Stomach (tissue), 9 donors: Measurements from ENCODE around the gene HOMER3. TPM values are rescaled to one million over a fixed set of nuclear protein-coding genes. Genes with fewer than 3 reads are reported as not detected.

ENCODE experiments used
- DNase-seq, 2 donors: peaks; one replicate each; pipeline versions ENCODE4 v3.0.0 to v3.0.0-alpha.2; 2013 to 2019
- H3K27ac ChIP-seq, 5 donors: fragments of 200-600 bp in 4 of 5; sonication (generic) in 4 of 5; one replicate each; pipeline ENCODE4 v1.5.1; 2013 to 2019; ENCODE audit warnings: mild to moderate bottlenecking in 1 of 5, moderate library complexity in 1 of 5
- H3K27me3 ChIP-seq, 3 donors: fragments of 200-600 bp; sonication (generic); one replicate each; pipeline ENCODE4 v1.5.1; 2017 to 2019; ENCODE audit warnings: mixed run types in 1 of 3
- H3K36me3 ChIP-seq, 4 donors: fragments of 200-600 bp; sonication (generic); 1 replicate in 3 of 4; 2 replicates in 1 of 4; pipeline ENCODE4 v1.5.1; 2016 to 2019
- H3K4me1 ChIP-seq, 4 donors: fragments of 200-600 bp; sonication (generic); one replicate each; pipeline ENCODE4 v1.5.1; 2016 to 2019
- H3K4me3 ChIP-seq, 4 donors: fragments of 200-600 bp; sonication (generic) in 3 of 4; one replicate each; pipeline ENCODE4 v1.5.1; 2016 to 2019; ENCODE audit warnings: mild to moderate bottlenecking in 1 of 4
- H3K9me3 ChIP-seq, 4 donors: fragments of 200-600 bp; sonication (generic); one replicate each; pipeline ENCODE4 v1.5.1; 2016 to 2019
- EP300 ChIP-seq: sonication (generic); formaldehyde crosslinking; IDR thresholded peaks from one replicate; pipeline ENCODE4 v1.6.1; 2017; ENCODE audit warnings: antibody characterized with exemption
- POLR2A ChIP-seq, 4 donors: fragments of 450-650 bp; IDR thresholded peaks; one replicate each; pipeline ENCODE4 v1.6.1; 2016; ENCODE audit warnings: antibody characterized with exemption in 4 of 4, control low read depth in 2 of 4, mild to moderate bottlenecking in 1 of 4, moderate library complexity in 1 of 4
- POLR2AphosphoS5 ChIP-seq, 3 donors: sonication (generic); formaldehyde crosslinking; IDR thresholded peaks; one replicate each; pipeline ENCODE4 v1.6.1; 2016; ENCODE audit warnings: antibody characterized with exemption in 3 of 3
- WGBS, 5 donors: extraction: QIAGEN DNeasy Blood & Tissue Kit in 3 of 5; methylation state at CpG; one replicate each; pipeline versions ENCODE4 v1.1.5 to v1.1.7; 2013 to 2018; 5-methylcytosine and 5-hydroxymethylcytosine counted together
- intact Hi-C: fragments of 100-400 bp; cut with DNase I; formaldehyde crosslinking; loops from one replicate; pipeline ENCODE4 v1.15.1; 2023; ENCODE audit warnings: low total_unique reads
- polyA plus RNA-seq, 3 donors: library from polyadenylated mRNA; stranded (reverse); fragments of 200-250 nt; gene quantifications; one replicate each; pipeline ENCODE4 v1.2.3, GENCODE V29; 2013
- total RNA-seq, 5 donors: library from RNA; depleted of rRNA; stranded (reverse); fragments of >200 nt; gene quantifications; one replicate each; pipeline versions ENCODE4 v1.1.0 to v1.2.3, GENCODE V29; 2014 to 2016
- TF ChIP-seq, protein P1 (sequence below), 7 experiments: fragments of 450-650 bp in 4 of 7; fragments of 200-600 bp in 3 of 7; sonication (generic) in 3 of 7; IDR thresholded peaks; one replicate each; pipeline ENCODE4 v1.5.1; 2016 to 2019; ENCODE audit warnings: antibody characterized with exemption in 7 of 7, control low read depth in 2 of 7, mild to moderate bottlenecking in 1 of 7
- donor health status: healthy with polysubstance abuse.
- donor health status: Bipolar disorder and iron deficiency.
- donor health status: healthy.

The HOMER3 gene
- total and polyA plus RNA-seq, 8 donors = 5.1 to 74.7 (median 16.8) TPM

DNA sequence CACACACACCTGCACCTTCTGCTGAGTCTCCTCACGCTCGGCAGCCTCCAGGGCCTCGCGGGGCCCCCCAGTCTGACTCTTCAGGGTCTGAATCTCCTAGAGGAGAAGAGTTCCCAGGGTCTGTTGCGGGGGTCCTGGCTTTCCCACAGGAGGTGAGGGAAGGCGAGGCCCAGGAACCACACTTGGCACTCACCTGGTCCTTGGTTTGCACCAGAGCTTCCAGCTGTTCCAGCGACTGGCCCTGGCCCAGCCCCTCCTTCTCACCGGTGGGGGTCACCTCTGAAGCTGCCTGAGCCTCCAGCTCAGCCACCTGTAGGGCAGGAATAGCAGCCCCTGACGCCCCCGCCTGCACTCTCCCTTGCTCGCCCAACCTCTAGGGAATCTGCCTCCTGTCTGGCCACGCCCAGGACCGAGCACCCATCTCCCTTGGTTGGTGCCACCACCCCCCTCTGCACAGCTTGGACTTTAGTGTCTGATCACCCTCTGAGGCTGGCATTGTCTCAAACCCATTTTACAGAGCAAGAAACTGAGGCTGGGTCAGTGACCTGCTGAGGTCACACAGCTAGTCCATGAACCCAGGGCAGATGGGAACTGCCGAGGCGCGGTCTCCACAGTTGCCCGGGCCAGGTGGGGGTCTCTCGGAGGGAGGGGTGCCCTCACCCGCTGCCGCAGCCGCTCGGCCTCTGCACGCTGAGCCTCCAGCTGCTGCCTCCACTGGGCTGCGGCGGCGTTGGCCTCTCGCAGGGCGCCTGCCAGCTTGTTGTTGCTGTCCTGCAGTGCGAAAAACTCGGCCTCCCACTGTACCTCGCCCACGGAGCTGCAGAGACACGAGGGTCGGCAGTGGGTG lies 9.5 kb downstream of the HOMER3 start:
- peaks cover 11 to 69% (median 58%) of the 10 kb centered on the region in 4 donors for H3K36me3 ChIP-seq
- H3K27me3 ChIP-seq = no peaks in the 10 kb centered on the region
- no peak overlapping the region for H3K27ac ChIP-seq
- intact Hi-C loops = no loop called here
- peak overlapping the region in 2 of 4 donors; percentile 24 to 33 for H3K4me3 ChIP-seq
- WGBS, 5 donors = 82 to 90% (median 87%) methylated on average over 13 to 34 of the region's 34 CpGs
- DNase-seq = no peak
- H3K4me1 ChIP-seq = peaks cover 7 to 14% (median 12%) of the 10 kb centered on the region in 4 donors
- no peaks in the 10 kb centered on the region for H3K9me3 ChIP-seq
- TF ChIP-seq POLR2A (IDR thresholded peaks at IDR 0.05) (no peak), POLR2AphosphoS5 (IDR thresholded peaks at IDR 0.05) (no peak)
- TF ChIP-seq, protein P1, sequence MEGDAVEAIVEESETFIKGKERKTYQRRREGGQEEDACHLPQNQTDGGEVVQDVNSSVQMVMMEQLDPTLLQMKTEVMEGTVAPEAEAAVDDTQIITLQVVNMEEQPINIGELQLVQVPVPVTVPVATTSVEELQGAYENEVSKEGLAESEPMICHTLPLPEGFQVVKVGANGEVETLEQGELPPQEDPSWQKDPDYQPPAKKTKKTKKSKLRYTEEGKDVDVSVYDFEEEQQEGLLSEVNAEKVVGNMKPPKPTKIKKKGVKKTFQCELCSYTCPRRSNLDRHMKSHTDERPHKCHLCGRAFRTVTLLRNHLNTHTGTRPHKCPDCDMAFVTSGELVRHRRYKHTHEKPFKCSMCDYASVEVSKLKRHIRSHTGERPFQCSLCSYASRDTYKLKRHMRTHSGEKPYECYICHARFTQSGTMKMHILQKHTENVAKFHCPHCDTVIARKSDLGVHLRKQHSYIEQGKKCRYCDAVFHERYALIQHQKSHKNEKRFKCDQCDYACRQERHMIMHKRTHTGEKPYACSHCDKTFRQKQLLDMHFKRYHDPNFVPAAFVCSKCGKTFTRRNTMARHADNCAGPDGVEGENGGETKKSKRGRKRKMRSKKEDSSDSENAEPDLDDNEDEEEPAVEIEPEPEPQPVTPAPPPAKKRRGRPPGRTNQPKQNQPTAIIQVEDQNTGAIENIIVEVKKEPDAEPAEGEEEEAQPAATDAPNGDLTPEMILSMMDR (IDR thresholded peaks at IDR 0.05) = no peak

DNA sequence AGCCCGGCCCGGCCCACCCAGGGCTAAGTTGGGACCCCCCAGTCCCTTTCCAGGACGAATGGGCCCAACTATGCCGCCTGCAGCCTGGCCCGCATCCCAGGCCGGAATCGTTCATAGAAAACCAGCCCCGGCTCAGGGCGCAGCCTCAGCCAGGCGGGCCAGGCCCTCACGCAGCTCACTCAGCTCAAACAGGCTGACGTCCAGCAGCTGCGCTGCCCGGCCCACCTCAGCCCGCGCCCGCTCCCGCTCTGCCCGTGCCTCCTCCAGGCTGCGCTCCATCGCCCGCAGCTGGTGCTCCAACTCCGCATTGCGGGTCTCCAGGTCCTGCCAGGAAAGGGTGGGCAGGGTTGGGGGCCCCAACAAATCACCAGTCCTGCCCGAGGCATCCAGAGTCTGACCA lies 11.7 kb downstream of the HOMER3 start:
- TF ChIP-seq POLR2A (IDR thresholded peaks at IDR 0.05) (no peak), EP300 (no peak), POLR2AphosphoS5 (IDR thresholded peaks at IDR 0.05) (no peak)
- TF ChIP-seq, protein P1 (IDR thresholded peaks at IDR 0.05) = no peak
- Histone ChIP-seq H3K27me3 (no peaks in the 10 kb centered on the region), H3K9me3 (no peaks in the 10 kb centered on the region), H3K27ac (no peak overlapping the region), H3K4me3 (no peak overlapping the region), H3K36me3 (peaks cover 26 to 86% (median 74%) of the 10 kb centered on the region in 4 donors), H3K4me1 (peaks cover 7 to 14% (median 12%) of the 10 kb centered on the region in 4 donors)
- 85 to 93% (median 90%) methylated on average over 14 to 25 of the region's 25 CpGs for WGBS, 5 donors
- intact Hi-C loops = no loop called here
- DNase-seq = no peak

DNA sequence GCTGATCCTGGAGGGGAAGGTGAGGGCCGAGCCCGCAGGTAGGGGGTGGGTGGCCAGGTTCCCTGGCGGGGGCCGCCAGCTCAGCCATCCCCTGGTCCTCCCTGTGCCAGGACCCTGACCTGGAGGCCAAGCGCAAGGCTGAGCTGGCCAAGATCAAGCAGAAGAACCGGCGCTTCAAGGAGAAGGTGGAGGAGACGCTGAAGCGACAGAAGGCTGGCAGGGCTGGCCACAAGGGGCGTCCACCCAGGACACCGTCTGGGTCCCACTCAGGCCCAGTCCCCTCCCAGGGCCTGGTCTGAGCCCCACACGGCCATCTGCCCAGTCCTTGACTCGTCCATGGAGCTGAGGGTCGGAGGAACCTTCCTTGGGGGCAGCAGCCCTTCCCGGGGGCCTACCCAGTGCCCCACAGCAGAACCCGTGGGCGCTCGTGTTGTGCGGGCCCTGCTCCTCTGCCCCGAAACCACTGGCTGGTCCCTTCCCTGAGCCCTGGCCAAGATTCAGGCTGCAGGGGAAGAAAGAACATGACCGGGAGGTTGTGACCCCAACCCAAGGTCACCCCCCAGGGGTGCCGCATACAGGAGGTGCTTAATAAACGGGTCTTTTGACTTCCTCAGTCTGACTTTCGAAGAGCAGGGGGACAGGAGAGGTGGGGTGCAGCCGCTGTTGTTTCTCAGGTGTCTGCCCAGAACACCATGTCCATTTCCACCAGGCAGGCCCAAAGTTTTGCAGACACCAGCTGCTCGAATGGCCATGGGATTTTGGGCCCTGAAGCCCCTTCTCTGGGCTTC lies 12.8 kb downstream of the HOMER3 start:
- DNase-seq = no peak
- Histone ChIP-seq H3K27ac (no peak overlapping the region), H3K36me3 (peaks cover 36 to 86% (median 77%) of the 10 kb centered on the region in 4 donors), H3K4me3 (no peak overlapping the region), H3K4me1 (peaks cover 7 to 14% (median 12%) of the 10 kb centered on the region in 4 donors), H3K9me3 (no peaks in the 10 kb centered on the region), H3K27me3 (no peaks in the 10 kb centered on the region)
- 85 to 90% (median 88%) methylated on average over 15 to 26 of the region's 26 CpGs for WGBS, 5 donors
- TF ChIP-seq, protein P1 (IDR thresholded peaks at IDR 0.05) = no peak
- no peak for TF ChIP-seq POLR2A (IDR thresholded peaks at IDR 0.05)
- no peak for TF ChIP-seq POLR2AphosphoS5 (IDR thresholded peaks at IDR 0.05)
- no peak for TF ChIP-seq EP300
- intact Hi-C loops = no loop called here

DNA sequence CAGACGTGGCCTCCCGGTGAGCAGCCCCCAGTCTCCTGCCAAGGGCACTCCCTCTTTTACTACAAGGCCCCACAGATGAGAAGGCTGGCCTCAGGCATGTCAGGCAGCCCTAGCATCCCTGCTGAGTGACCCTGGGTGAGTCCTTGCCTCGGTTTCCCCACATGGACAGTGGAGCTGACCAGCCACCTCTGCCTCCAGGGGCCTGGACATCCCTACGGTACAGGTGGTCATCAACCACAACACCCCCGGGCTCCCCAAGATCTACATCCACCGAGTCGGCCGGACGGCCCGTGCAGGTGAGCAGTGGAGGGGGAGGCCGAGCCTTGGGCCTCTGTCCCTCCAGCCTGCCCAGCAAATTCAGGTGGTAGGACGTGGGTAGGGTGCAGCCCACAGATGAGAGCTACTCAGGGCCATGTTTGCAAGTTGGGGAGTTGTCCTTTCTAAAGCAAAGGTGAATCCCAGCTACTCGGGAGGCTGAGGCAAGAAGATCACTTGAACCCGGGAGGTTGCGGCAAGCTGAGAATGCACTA lies 16.3 kb downstream of the HOMER3 start:
- Histone ChIP-seq H3K4me3 (no peak overlapping the region), H3K9me3 (no peaks in the 10 kb centered on the region), H3K27ac (no peak overlapping the region), H3K27me3 (no peaks in the 10 kb centered on the region), H3K36me3 (peaks cover 48 to 92% (median 86%) of the 10 kb centered on the region in 4 donors), H3K4me1 (peaks cover 10 to 20% (median 17%) of the 10 kb centered on the region in 4 donors)
- intact Hi-C loops = no loop called here
- TF ChIP-seq POLR2A (IDR thresholded peaks at IDR 0.05) = no peak
- TF ChIP-seq EP300 = no peak
- no peak for TF ChIP-seq POLR2AphosphoS5 (IDR thresholded peaks at IDR 0.05)
- TF ChIP-seq, protein P1 (IDR thresholded peaks at IDR 0.05) = no peak
- no peak for DNase-seq
- WGBS, 5 donors = 94 to 97% (median 96%) methylated on average over 9 to 15 of the region's 15 CpGs
